ENCODE data around the gene MTIF3. TPM values are rescaled to one million over a fixed set of nuclear protein-coding genes. Genes with fewer than 3 reads are reported as not detected.
A peak's percentile ranks its signal among the peaks of the same experiment; 100 is the strongest.

The MTIF3 gene
- total and polyA plus RNA-seq, 9 donors: 50.2 to 62.0 (median 53.3) TPM

DNA sequence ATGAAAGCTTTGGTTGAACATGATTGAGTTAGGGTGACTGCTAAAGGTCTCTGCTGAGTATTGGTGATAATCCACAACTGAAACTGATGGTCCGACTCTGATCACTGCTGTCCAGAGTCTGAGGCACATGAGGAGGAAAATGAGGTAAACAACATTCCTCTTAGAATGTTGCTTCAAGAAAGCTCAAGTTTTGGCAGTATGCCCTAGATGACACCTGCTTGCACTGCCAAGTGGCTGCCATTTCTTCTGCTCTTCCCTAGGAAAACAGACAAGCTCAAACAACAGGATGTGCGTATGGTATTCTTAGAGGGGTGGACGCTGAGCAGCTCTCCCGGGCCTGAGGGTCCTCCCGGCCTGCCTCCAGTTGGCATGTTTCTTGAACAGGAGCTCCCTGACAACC is 15.2 kb upstream of the MTIF3 start:
- Histone ChIP-seq H3K27ac (ENCODE audit: low read length) (no peak overlapping the region), H3K36me3 (ENCODE audit: control insufficient read depth, insufficient read depth, low read length) (no peaks in the 10 kb centered on the region), H3K9me3 (replicated peaks; ENCODE audit: control insufficient read depth, low read depth, low read length) (no peaks in the 10 kb centered on the region), H3K4me1 (ENCODE audit: control insufficient read depth, insufficient read depth, low read length) (peaks cover 8% of the 10 kb centered on the region), H3K4me3 (ENCODE audit: low read length) (no peak overlapping the region), H3K27me3 (ENCODE audit: control insufficient read depth, insufficient read depth, low read length) (no peaks in the 10 kb centered on the region)
- 55% methylated on average over 3 of the region's 5 CpGs for WGBS (ENCODE audit: insufficient coverage)
- no peak for DNase-seq

DNA sequence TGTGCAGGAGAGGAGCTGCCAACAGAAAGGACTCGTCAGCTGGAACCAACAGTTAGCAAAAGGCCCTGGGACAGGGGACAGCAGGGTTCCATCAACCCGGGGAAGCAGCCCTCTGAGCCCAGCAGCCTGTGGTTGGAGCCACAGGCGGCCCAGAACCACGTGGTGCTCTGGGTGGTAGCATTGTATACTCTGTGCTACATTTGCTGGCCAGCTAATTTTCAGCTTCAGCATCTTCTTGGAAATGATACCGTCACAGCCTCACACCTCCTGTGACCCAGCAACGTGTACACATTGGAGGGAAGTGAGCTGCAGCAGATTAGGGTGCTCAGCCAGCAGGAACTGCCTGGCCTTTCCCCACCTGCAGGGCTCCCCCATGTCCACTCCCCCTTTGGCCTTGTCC is 13.1 kb upstream of the MTIF3 start:
- Histone ChIP-seq H3K4me1 (ENCODE audit: control insufficient read depth, insufficient read depth, low read length) (peaks cover 8% of the 10 kb centered on the region), H3K36me3 (ENCODE audit: control insufficient read depth, insufficient read depth, low read length) (no peaks in the 10 kb centered on the region), H3K27ac (ENCODE audit: low read length) (no peak overlapping the region), H3K9me3 (replicated peaks; ENCODE audit: control insufficient read depth, low read depth, low read length) (no peaks in the 10 kb centered on the region), H3K27me3 (ENCODE audit: control insufficient read depth, insufficient read depth, low read length) (no peaks in the 10 kb centered on the region), H3K4me3 (ENCODE audit: low read length) (no peak overlapping the region)
- no peak for DNase-seq
- WGBS (ENCODE audit: insufficient coverage): 68% methylated on average over 6 of the region's 6 CpGs

DNA sequence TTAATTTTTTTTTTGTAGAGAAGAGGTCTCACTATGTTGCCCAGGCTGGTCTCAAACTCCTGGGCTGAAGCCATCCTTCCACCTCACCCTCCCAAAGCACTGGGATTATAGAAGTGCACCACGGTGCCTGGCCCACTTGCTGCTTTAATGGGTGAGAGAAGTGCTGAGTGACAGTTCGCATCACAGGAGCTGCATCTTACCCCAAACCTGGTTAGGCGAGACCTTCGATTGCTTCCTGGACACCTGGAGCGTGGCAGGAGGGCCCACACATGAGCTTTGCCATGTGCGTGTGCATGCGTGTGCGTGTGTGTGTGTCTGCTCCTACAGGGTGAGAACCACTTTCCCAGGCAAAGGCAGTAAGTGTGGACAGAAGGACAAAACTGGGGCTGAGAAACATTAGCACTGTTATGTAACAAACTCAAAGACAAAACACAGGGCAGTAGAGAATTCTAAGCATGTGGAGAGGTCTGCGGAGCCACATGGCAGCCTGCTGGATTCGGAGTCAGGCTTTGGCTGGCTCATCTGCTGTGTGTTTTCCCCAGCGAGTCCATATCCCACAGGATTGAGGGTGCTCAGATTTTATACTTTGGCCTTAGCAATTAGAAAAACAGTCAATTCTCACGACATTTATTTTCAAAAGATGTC is 11.7 kb upstream of the MTIF3 start:
- Histone ChIP-seq H3K4me1 (ENCODE audit: control insufficient read depth, insufficient read depth, low read length) (peaks cover 8% of the 10 kb centered on the region), H3K36me3 (ENCODE audit: control insufficient read depth, insufficient read depth, low read length) (no peaks in the 10 kb centered on the region), H3K9me3 (replicated peaks; ENCODE audit: control insufficient read depth, low read depth, low read length) (no peaks in the 10 kb centered on the region), H3K4me3 (ENCODE audit: low read length) (no peak overlapping the region), H3K27me3 (ENCODE audit: control insufficient read depth, insufficient read depth, low read length) (no peaks in the 10 kb centered on the region), H3K27ac (ENCODE audit: low read length) (no peak overlapping the region)
- WGBS (ENCODE audit: insufficient coverage): 76% methylated on average over 7 of the region's 12 CpGs
- DNase-seq: no peak

DNA sequence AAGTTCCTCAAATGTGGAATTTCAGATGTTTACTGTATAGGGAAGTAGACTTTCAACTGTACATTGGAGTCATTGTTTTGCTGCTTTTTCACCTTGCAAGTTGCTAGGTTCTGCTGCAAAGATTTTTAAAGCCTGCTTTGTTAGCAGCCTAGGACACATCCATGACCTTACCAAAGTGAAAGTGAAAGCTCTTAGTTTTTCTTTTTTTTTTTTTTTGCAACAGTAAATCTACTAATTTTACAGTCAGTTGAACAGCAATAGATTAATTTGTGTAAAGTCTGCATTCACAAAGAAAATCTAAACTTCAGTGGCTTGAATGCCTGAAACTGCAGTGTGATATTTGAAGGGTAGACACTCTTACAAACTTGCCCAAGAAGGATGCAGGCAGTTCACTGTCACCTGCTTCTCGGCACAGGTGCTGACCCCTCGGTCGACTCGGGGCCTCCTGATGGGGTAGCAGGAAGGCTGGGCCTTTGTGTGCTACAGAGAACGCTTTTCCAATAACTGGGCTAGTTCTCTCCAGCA is 5.0 kb upstream of the MTIF3 start:
- Histone ChIP-seq H3K27me3 (ENCODE audit: control insufficient read depth, insufficient read depth, low read length) (peaks cover 3% of the 10 kb centered on the region), H3K27ac (ENCODE audit: low read length) (no peak overlapping the region), H3K9me3 (replicated peaks; ENCODE audit: control insufficient read depth, low read depth, low read length) (no peaks in the 10 kb centered on the region), H3K4me1 (ENCODE audit: control insufficient read depth, insufficient read depth, low read length) (peaks cover 4% of the 10 kb centered on the region), H3K36me3 (ENCODE audit: control insufficient read depth, insufficient read depth, low read length) (no peaks in the 10 kb centered on the region), H3K4me3 (ENCODE audit: low read length) (no peak overlapping the region)
- WGBS (ENCODE audit: insufficient coverage): 4% methylated on average over 4 of the region's 5 CpGs
- DNase-seq: no peak

DNA sequence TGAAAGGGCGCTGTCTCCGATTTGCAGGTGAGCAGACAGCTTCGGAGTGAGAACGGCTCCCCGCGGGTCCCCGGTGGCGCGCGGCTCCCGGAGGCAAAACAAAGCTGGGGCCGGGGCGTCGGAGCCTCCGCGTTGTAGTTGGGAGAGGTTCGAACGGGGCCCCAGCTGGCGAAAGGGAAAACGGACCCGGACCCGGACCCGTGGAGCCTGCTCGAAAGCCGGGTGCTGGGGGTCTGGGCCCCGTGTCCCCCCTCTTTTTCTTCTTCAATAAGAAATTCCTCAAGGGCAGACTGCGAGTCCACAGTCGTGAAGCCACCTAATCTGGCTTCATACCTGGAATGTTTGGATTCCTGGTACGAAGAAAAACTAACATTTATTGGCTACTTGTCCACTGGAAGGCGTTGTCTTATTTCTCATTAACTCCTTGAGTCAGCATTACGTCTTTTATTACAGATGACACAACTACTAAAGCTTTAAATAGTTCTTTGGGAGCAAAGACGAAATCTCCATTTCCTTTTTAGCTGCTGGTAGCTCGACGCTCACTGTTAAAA is 632 bp upstream of the MTIF3 start:
- Histone ChIP-seq H3K27me3 (ENCODE audit: control insufficient read depth, insufficient read depth, low read length) (peaks cover 3% of the 10 kb centered on the region), H3K36me3 (ENCODE audit: control insufficient read depth, insufficient read depth, low read length) (no peaks in the 10 kb centered on the region), H3K4me1 (ENCODE audit: control insufficient read depth, insufficient read depth, low read length) (peaks cover 21% of the 10 kb centered on the region), H3K4me3 (ENCODE audit: low read length) (peak overlapping the region; percentile 99), H3K9me3 (replicated peaks; ENCODE audit: control insufficient read depth, low read depth, low read length) (no peaks in the 10 kb centered on the region), H3K27ac (ENCODE audit: low read length) (peak overlapping the region; percentile 100)
- WGBS (ENCODE audit: insufficient coverage): under 1% methylated on average over 26 of the region's 34 CpGs
- DNase-seq: peak; percentile 46

DNA sequence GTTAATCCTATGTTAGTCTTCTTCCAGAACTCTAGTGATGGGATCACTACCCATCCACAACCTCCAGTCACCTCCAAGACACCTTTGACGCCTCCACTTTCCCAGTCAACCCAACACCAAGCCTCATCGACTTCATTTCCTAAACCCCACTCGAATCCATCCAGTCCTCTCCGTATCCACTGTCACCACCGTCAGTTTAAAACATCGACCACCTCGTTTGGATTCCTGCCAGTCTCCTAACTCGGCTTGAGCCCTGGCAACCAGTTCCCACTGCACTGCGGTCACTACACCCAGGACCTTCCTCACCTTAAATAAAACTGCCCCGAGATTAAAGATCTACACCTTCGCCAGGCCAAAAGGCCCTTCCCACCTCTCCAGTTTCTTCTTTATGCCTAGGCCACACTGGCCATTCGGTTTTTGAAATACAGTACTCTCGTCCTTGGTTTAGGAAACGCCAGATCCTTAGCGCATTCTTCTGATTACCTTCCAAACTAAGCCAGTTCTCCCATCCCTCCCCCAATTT is 1.2 kb downstream of the MTIF3 start:
- DNase-seq: peak; percentile 21
- 51% methylated on average over 15 of the region's 15 CpGs for WGBS (ENCODE audit: insufficient coverage)
- Histone ChIP-seq H3K36me3 (ENCODE audit: control insufficient read depth, insufficient read depth, low read length) (no peaks in the 10 kb centered on the region), H3K27me3 (ENCODE audit: control insufficient read depth, insufficient read depth, low read length) (peaks cover 3% of the 10 kb centered on the region), H3K9me3 (replicated peaks; ENCODE audit: control insufficient read depth, low read depth, low read length) (no peaks in the 10 kb centered on the region), H3K4me3 (ENCODE audit: low read length) (peak overlapping the region; percentile 99), H3K4me1 (ENCODE audit: control insufficient read depth, insufficient read depth, low read length) (peaks cover 19% of the 10 kb centered on the region), H3K27ac (ENCODE audit: low read length) (peak overlapping the region; percentile 100)

DNA sequence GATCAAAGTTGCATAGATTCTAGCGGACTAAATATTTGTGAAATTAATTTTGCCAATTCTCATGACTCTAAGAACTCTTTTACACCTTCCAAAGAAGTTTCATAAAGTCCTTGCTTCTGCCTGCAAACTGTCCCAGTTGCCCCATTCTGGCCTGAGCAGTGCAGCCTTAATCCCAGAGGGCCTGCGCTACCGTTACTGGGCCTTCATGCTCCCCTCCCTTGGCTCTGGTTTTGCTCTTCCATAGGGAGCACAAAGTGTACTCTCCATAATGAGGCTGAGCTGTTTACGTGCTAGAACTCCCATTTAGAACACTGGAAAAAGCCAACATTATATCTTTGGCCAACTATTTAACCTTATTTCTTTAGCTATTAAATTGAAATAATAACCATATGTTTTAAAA is 2.1 kb downstream of the MTIF3 start:
- Histone ChIP-seq H3K4me1 (ENCODE audit: control insufficient read depth, insufficient read depth, low read length) (peaks cover 19% of the 10 kb centered on the region), H3K4me3 (ENCODE audit: low read length) (no peak overlapping the region), H3K27me3 (ENCODE audit: control insufficient read depth, insufficient read depth, low read length) (peaks cover 2% of the 10 kb centered on the region), H3K27ac (ENCODE audit: low read length) (peak overlapping the region; percentile 100), H3K36me3 (ENCODE audit: control insufficient read depth, insufficient read depth, low read length) (no peaks in the 10 kb centered on the region), H3K9me3 (replicated peaks; ENCODE audit: control insufficient read depth, low read depth, low read length) (no peaks in the 10 kb centered on the region)
- 61% methylated on average over 2 of the region's 4 CpGs for WGBS (ENCODE audit: insufficient coverage)
- peak; percentile 13 for DNase-seq

DNA sequence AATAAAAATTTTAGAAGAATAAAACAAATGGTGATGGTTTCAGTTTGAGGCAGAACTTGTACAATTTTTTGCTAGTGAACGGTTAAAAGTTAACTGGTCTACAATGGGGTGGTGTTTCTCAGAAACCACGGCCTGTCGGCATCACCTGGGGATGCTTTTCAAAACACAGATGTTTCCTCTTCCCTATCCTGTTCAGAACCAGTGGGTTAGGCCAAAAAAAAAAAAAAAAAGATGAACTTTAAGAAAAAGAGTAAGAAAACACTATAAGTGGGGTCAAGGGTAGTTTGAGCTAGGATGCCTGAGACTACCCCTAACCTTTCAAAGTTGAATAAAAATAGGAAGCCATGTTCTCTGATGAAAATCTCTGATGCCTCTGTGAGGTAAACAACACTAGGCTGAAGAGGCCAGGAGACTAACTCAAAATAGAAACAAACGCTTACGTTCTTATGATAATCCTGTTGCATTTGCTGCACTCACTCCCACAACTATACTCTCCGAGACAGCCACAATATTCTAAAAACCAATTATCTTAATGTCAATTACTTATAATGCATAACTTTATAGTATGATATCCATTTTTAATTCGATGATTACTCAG is 3.3 kb downstream of the MTIF3 start:
- H3K9me3 ChIP-seq (replicated peaks; ENCODE audit: control insufficient read depth, low read depth, low read length): no peaks in the 10 kb centered on the region
- no peaks in the 10 kb centered on the region for H3K27me3 ChIP-seq (ENCODE audit: control insufficient read depth, insufficient read depth, low read length)
- no peak overlapping the region for H3K4me3 ChIP-seq (ENCODE audit: low read length)
- peaks cover 7% of the 10 kb centered on the region for H3K36me3 ChIP-seq (ENCODE audit: control insufficient read depth, insufficient read depth, low read length)
- no CpG with 5 or more reads among the region's 7 CpGs for WGBS (ENCODE audit: insufficient coverage)
- peak overlapping the region; percentile 60 for H3K27ac ChIP-seq (ENCODE audit: low read length)
- DNase-seq: peak; percentile 33
- peaks cover 19% of the 10 kb centered on the region for H3K4me1 ChIP-seq (ENCODE audit: control insufficient read depth, insufficient read depth, low read length)

DNA sequence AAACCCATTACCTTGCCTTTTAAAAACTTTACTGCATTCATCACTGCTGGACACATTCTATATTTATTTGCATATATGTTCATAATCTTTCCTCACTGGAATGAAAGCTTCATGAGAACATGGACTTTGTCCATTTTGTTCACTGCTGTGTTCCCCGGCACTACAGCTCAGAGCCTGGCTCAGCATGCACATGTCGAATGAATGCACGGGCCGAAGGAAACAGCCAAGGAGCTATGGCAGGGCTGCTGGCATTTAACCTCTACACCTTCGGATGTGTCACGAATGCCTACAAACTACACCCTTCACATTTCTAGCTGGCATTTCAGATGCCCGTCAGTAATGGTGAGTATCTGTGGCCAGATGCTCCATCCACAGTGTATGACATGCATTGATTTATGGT is 7.6 kb downstream of the MTIF3 start:
- Histone ChIP-seq H3K4me3 (ENCODE audit: low read length) (no peak overlapping the region), H3K4me1 (ENCODE audit: control insufficient read depth, insufficient read depth, low read length) (peaks cover 4% of the 10 kb centered on the region), H3K27me3 (ENCODE audit: control insufficient read depth, insufficient read depth, low read length) (no peaks in the 10 kb centered on the region), H3K27ac (ENCODE audit: low read length) (no peak overlapping the region), H3K9me3 (replicated peaks; ENCODE audit: control insufficient read depth, low read depth, low read length) (no peaks in the 10 kb centered on the region), H3K36me3 (ENCODE audit: control insufficient read depth, insufficient read depth, low read length) (peaks cover 20% of the 10 kb centered on the region)
- 94% methylated on average over 2 of the region's 7 CpGs for WGBS (ENCODE audit: insufficient coverage)
- no peak for DNase-seq

DNA sequence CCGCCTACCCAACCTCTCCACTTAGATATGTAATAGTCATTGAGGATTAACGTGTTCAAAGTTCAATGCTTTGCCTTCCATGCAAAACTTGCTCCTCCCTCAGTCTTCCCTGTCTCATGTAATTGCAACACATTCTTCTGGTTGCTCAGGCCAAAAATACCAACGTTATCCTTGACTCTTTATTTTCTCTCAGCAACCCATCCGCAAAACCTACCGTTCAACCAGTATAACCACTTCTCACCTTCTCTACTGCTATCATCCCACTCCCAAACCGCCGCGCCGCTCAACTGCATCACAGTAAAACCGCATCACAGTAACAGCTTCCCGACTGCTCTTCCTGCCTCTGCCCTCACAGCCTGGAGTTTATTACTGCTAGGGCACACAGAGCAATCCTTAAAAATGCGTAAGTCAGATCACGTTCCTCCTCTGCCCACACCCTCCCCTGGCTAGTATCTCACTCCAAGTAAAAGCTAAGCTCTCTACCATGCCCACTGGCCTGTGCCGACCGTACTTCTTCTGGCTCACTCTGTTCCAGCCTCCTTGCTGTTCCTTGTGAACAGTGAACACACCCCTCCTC is 8.2 kb downstream of the MTIF3 start:
- 39% methylated on average over 14 of the region's 15 CpGs for WGBS (ENCODE audit: insufficient coverage)
- DNase-seq: no peak
- Histone ChIP-seq H3K4me3 (ENCODE audit: low read length) (no peak overlapping the region), H3K27ac (ENCODE audit: low read length) (no peak overlapping the region), H3K36me3 (ENCODE audit: control insufficient read depth, insufficient read depth, low read length) (peaks cover 21% of the 10 kb centered on the region), H3K4me1 (ENCODE audit: control insufficient read depth, insufficient read depth, low read length) (peaks cover 3% of the 10 kb centered on the region), H3K9me3 (replicated peaks; ENCODE audit: control insufficient read depth, low read depth, low read length) (no peaks in the 10 kb centered on the region), H3K27me3 (ENCODE audit: control insufficient read depth, insufficient read depth, low read length) (no peaks in the 10 kb centered on the region)
